KG1 (cell line): ENCODE data around the gene RIC8B.
"Not testable (repeated sequence)": the region's sequence is repeated elsewhere in the genome, so short reads cannot be mapped to it uniquely, and the experiment has no call there.

Source experiments
- DNase-seq: peaks from one replicate; lab custom pipeline; 2025; lab: John Stamatoyannopoulos, UW

The RIC8B gene, protein sequence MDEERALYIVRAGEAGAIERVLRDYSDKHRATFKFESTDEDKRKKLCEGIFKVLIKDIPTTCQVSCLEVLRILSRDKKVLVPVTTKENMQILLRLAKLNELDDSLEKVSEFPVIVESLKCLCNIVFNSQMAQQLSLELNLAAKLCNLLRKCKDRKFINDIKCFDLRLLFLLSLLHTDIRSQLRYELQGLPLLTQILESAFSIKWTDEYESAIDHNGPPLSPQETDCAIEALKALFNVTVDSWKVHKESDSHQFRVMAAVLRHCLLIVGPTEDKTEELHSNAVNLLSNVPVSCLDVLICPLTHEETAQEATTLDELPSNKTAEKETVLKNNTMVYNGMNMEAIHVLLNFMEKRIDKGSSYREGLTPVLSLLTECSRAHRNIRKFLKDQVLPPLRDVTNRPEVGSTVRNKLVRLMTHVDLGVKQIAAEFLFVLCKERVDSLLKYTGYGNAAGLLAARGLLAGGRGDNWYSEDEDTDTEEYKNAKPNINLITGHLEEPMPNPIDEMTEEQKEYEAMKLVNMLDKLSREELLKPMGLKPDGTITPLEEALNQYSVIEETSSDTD

DNA sequence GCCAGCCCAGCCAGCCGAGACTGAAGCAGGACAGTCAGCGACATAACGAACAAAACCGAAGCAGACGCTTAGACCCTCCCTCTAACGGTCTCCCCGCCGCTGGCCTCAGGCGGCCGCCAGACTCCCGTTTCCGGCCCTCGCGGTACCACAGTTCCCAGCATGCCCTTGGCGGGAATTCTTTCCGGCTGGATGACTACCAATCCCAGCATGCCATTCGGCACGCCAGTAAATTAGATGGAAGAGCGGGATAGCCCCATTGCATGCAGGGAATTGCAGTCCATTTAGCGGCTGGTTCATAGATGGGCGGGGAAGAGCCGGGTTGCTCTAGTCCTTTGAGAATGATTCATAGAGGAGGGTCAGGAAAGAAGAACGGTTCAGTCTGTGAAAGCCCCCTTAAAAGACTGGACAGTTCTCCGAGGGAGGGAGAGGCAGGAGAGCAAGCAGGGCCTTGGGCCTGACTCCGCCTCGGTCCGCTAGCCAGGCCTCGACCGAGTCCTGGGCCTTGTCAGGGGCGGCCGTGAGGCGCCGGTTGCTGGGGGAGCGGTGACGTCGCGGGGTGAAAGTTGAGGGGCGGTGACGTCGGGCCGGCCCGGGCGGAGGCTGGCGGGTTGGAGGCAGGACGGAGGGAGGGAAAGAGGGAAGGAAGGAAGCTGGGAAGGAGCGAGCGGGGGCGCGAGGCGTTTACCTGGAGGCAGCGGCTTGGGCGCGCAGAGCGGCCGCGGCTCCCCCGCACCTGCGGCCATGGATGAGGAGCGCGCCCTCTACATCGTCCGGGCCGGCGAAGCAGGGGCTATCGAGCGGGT is at the start of gene RIC8B:
Gene RIC8B, plus strand, starts transcription at position 678 of the 803 bp plus-strand sequence. Its CDS starts 64 bp downstream, at position 742.
- DNase-seq = peak; percentile 84

DNA sequence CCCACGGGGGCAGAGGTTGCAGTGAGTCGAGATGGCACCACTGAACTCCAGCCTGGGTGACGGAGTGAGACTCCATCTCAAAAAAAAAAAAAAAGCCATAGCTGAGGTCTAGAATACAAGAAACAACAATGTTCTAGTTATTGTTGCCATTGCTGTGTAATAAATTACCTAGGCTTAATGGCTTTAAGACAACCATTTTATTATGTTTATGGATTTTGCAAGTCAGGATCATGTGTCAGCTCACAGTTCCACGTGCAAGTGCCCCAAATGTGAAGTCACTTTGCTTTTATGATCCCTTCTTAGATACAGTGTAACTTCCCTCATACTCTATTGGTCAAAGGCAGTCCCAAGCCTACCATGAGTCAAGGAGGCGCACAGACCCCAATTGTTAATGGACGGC is 49.5 kb upstream of the RIC8B start:
- DNase-seq = no peak

- DNase-seq = not testable (repeated sequence)
These were observed 47.8 kb upstream of the RIC8B start for GRCh38 chr12:106726603-106727202.

DNA sequence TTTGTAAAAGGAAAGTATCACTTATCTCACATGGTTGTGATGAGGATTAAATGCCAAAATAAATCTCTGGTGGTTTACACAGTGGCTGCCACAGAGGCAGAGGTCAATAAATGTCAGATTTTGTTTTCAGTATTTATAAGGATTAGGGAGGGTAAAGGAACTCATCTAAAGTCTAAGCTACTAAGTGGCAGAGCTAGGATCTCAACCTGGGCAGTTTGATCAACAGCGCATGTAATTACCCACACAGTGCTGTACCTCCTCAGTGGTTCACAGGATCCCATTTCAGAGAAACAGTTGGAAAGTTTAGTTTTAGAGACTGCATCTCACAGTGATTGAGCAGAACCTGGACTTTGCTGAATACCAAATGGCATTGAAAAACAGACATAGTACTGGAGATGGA is 44.9 kb upstream of the RIC8B start:
- DNase-seq = no peak

DNA sequence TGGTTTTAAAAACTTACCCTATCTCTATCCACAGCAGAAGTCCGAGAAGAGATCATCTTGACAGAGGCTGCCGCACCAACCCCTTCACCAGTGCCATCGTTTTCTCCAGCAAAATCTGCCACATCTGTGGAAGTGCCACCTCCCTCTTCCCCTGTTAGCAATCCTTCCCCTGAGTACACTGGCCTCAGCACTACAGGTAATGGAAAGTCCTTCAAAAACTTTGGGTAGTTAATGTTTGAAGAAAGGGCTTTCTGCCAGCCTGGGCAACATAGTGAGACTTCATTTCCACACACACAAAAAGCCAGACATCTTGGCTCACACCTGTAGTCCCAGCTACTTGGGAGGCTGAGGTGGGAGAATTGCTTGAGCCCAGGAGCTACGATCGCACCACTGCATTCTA is 41.6 kb upstream of the RIC8B start:
- DNase-seq = no peak

DNA sequence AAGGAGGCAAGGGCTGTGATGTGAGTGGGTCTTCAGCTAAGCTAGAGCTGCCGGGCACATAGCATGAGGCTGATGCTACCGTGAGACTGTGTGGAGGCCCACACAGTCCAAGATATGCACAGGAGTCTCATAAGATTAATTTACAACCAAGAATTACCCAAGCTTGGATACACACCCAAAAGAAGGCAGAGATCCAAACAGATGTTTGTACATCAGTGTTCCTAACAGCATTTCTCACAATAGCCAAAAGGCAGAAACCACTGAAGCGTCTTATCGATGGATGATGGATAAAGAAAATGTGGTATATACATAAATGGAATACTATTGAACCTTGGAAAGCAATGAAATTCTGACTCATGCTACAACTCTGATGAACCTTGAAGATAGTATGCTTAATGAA is 40.8 kb upstream of the RIC8B start:
- DNase-seq = no peak

DNA sequence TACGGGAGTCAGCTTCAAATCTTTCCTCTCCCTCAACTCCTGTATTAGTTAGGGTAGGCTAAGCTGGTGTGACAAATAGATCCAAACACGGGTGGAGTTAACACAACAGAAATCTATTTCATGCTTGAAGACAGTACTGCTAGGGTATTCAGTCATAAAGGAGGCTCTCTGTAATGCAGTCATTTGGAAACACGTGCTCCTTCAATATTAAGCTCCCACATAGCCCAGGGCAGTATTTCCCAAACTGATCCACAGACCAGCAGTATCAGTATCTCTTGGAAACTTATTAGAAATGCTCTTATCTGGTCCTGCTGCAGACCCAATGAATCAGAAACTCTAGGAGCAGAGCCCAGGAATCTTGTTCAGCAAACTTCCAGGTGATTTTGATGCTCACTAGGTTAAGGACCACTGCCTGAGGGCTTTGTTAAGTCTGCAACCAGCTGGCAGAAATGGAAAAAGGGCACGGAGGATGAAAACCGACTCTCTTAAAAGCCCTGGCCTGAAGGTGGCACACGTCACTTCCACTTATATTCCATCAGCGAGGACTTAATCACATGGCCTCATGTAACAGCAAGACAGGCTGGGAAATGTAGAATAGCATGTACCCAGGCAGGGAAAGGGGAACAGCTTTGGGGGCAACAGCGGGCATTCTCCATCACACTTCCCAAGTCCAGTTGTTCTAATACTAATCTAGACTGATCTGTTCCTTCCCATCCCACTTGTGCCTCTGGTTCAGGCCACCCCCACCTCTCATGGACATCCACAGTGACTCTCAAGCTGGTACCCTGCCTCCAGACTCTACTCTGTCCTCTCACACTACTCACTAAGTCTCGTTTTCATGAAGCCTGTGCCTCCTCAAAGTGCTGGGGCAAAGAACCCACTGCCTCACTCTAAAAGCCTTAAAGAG is 38.2 kb upstream of the RIC8B start:
- DNase-seq = no peak

DNA sequence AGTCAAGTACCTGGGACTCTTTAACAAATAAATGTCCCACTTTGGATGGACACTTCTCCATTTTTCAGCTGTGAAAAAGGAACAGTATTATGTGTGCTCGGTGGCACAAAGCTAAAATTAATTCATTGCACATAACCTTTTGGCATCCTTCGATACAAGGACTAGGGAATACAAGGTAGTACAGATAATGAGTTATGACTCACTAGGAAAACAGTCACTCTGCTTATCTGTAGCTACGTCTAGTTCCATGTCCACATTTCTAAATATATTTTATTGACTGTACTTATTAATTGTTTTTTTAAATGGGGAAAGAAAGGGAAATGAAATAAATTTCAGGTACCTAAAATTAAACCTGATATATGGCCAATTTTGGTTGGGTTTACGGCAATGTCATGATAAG is 35.2 kb upstream of the RIC8B start:
- DNase-seq = no peak

- no peak for DNase-seq
These were observed 34.5 kb upstream of the RIC8B start for GRCh38 chr12:106739815-106740530.

- DNase-seq = no peak
These were observed 33.7 kb upstream of the RIC8B start for GRCh38 chr12:106740818-106741217.

- no peak for DNase-seq
These were observed 33.2 kb upstream of the RIC8B start for GRCh38 chr12:106741247-106741646.

DNA sequence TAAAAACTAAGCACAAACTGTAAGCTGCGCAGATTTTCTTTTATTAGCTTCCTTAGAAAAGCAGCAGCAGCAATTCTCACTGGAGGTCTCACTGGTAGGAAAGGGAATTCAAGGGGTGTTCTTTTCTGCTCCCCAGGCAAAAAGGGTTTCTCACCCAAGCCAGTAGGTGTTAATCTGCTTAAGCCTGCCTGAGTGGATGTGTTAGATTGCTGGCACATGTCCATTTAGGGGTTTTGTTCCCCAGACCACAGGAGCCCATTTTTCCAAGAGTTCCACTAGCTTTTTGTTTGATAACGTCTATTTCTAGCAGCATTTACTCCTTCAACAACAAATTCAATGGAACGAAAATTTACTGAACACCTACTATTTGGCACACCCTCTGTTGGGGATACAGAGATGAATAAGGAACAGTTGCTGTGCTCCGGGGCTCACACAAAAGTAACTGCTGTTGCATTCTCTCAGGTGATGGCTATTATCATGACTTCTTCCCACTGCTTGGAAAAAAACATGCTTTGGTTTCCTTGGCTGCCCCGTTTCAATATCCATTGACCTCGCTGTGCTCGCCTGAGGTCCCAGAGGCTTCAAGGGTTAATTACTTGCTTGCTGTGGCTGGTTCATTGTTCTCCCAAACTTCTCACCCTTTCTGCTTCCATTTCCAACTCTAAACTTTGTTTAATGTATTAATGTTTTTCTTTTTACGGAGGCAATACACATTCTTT is 31.1 kb upstream of the RIC8B start:
- no peak for DNase-seq

GRCh38 chr12:106744600-106744999 is 29.9 kb upstream of the RIC8B start:
- DNase-seq = no peak

GRCh38 chr12:106745181-106745745 is 29.2 kb upstream of the RIC8B start:
- no peak for DNase-seq

DNA sequence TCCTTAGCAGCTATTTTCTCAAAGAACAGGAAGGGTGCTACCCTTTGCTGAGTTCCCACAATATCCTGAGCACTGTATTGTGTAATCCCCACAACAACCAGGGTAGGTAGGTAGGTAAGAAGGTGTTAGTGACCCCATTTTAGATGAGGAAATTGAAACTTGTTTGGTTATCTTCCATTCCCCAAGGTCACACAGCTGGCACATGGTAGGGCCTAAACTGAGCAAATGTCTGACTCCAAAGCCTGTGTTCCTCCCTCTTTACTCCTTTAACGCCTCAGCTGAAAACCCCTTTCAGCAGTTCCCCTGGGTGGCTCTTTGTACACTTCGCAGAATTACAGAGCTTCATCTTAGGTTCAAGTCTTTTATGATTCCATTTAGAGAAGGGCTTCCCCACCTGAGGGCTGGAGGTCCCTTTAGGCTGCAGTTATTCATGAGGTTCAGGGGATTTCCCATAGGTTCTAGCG is 26.5 kb upstream of the RIC8B start:
- no peak for DNase-seq

DNA sequence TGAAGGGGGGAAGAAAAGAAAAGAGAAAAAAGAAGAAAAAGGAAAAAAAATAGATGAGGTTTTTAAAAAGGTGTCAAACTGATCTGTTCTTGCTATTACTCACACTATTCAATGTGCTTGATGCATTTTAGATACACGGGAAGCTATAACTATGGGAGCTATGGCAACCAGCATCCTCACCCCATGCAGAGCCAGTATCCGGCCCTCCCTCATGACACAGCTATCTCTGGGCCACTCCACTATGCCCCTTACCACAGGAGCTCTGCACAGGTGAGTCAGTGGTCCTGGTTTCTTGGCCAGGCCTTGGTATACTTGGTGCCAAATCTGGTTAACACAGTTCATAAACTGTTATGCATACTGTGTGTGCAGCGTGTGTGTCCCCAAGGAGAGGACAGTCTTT is 24.0 kb upstream of the RIC8B start:
- no peak for DNase-seq

- DNase-seq = no peak
These were observed 21.0 kb upstream of the RIC8B start for GRCh38 chr12:106753526-106753925.

DNA sequence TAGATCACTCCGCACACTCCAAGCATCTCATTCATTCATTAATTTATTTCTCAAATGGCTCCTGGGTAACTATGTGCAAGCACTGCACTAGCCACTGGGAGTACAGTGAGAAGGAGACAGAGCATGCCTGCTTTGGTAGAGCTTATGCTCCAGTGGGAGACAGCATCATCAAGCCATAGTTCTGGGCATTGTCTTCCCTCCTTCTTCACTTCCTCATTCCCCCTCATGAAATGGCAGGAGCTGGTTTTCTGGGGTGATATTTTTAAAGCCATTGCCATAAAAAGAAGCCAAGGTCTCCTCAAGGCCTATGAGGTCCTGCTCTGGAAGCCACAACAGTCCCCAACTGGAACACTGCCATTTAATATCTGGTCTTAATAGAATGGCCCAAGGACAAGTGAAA is 20.2 kb upstream of the RIC8B start:
- DNase-seq = no peak

DNA sequence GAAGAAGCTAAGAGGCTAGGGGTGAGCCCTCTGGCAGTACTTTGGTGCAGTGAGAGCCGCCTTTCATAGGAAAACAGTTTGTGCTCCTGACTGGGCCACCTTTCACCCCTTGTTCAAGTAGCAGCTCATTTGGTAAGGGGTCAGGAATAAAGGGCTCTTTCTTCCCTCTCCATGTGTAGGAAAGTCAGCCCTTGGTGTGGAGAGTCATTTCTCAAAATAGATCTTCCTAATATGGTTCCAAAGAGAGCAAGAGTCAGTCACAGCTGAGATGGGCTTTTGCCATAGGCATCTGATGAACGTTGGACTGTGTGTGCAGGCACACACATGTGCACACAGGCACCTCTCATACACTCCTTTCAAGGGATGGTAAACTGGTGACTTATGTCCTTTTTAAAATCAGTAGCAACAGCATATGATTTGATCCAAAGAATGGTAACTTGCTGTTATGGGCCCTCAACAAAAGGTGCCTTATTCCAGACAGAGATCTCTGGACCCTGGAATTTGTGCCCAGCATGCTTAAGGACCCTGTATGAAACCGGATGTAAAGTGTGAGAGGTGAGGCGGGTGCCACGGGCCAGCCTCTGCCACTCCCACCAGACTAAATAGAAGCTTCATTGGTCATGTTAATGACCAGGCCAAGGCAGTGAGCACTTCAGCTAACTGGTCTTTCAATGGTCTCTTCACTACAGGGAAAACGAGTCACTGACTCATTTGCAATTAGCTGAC is 16.7 kb upstream of the RIC8B start:
- DNase-seq = no peak
